Cardiac muscle cell (in vitro differentiated cells and primary cell): ENCODE results near the gene CHI3L1. TPM values are rescaled to one million over a fixed set of nuclear protein-coding genes. Genes with fewer than 3 reads are reported as not detected.

ENCODE experiments used
- DNase-seq, 2 donors: peaks; one replicate each; pipeline versions ENCODE4 v3.0.0 to v3.0.0-alpha.2; 2010 to 2017; ENCODE audit warnings: low read depth in 1 of 2, low spot score in 1 of 2
- H3K27ac ChIP-seq: fragments of 200-600 bp; sonication (generic); 2 replicates; pipeline ENCODE4 v1.5.1; 2016
- H3K27me3 ChIP-seq: fragments of 200-600 bp; sonication (generic); 2 replicates; pipeline ENCODE4 v1.6.0; 2016; ENCODE audit warnings: control low read depth
- H3K36me3 ChIP-seq: fragments of 200-600 bp; sonication (generic); 2 replicates; pipeline ENCODE4 v1.5.1; 2016; ENCODE audit warnings: control low read depth
- H3K4me1 ChIP-seq: fragments of 200-600 bp; sonication (generic); 2 replicates; pipeline ENCODE4 v1.8.1; 2017; ENCODE audit warnings: low read depth, mild to moderate bottlenecking, mixed run types
- H3K4me3 ChIP-seq: fragments of 200-600 bp; sonication (generic); 2 replicates; pipeline ENCODE4 v1.5.1; 2016; ENCODE audit warnings: mild to moderate bottlenecking
- H3K9me3 ChIP-seq: fragments of 200-600 bp; sonication (generic); 2 replicates; pipeline ENCODE4 v1.5.1; 2017; ENCODE audit warnings: low read depth, mild to moderate bottlenecking, control low read depth
- CTCF ChIP-seq: IDR thresholded peaks from 2 replicates; pipeline ENCODE4 v1.5.1; 2012; ENCODE audit warnings: low read depth, mild to moderate bottlenecking, low read length
- polyA plus RNA-seq: library from polyadenylated mRNA; unstranded; fragments of >200 nt; fragmentation: Nextera tagmentation; extraction: Ambion mirVana; gene quantifications from 2 replicates; pipeline ENCODE4 v1.2.1, GENCODE V29; 2016
- total RNA-seq: library from RNA; depleted of rRNA; stranded (reverse); fragments of >200 nt; gene quantifications from 2 replicates; pipeline ENCODE4 v1.2.3, GENCODE V29; 2016

The CHI3L1 gene
- total and polyA plus RNA-seq, 2 experiments from 2014 or later = 1.4 TPM; not detected in 1

GRCh38 chr1:203225071-203225470 is 38.6 kb upstream of the CHI3L1 start:
- Histone ChIP-seq H3K9me3 (no peaks in the 10 kb centered on the region), H3K27ac (no peak overlapping the region), H3K4me3 (no peak overlapping the region), H3K36me3 (no peaks in the 10 kb centered on the region), H3K27me3 (peaks cover 26% of the 10 kb centered on the region), H3K4me1 (no peaks in the 10 kb centered on the region)
- DNase-seq = no peak
- no peak for TF ChIP-seq CTCF

DNA sequence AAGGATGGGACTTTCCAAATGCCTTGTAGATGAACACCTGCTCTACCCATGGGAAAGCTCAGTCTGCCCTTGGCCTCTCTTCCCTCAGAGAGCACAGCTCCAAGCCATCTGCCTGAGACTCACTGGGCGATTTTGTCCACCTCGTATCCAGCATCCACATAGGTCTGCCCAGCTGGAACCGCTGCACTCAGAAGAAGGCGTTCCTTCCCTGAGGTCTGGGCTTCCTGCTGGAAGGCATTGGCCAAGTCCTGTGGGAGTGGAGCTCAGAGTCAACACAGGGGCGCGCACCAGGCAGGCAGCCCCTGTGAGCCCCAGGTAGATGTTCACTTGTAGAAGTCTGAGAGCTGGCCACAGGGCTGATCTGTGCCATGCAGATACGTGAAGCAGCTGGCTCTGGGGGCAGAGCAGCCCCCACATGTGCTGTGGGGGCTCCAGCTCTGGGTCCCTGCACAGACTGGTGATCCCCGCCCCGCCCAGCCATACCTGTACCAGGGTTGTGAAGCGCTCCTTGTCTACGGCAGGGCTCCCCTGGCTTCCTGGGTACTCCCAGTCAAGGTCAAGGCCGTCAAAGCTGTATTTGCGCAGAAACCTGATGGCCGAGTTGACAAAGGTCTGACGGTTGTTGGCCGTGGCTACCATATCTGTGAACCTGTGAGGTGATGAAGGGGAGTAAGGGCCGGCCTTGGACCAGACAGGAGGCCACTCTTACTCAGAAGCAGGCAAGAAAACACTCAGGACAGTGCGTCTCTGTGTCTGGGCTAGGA is 36.7 kb upstream of the CHI3L1 start:
- no peak for DNase-seq
- no peak for TF ChIP-seq CTCF
- H3K27me3 ChIP-seq = peaks cover 15% of the 10 kb centered on the region
- H3K36me3 ChIP-seq = no peaks in the 10 kb centered on the region
- H3K4me3 ChIP-seq = no peak overlapping the region
- no peaks in the 10 kb centered on the region for H3K4me1 ChIP-seq
- no peaks in the 10 kb centered on the region for H3K9me3 ChIP-seq
- H3K27ac ChIP-seq = no peak overlapping the region

DNA sequence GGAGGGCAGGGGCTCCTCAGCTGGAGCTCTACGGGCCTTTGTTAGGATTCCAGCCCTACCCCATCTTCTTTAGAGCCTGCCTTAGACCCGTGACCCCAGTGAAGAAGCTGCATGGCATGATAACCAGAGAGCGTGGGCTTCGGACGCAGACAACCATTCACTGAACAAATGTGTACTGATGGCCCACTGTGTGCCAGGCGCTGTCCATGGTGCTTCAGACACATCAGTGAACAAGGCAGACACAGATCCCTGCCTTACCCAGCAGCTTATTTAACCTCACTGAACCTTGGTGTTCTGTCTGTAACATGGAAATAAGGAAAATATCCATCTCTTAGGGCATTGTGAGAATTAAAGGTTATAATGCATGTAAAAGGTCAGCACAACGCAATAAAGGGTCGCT is 33.4 kb upstream of the CHI3L1 start:
- no peaks in the 10 kb centered on the region for H3K9me3 ChIP-seq
- no peaks in the 10 kb centered on the region for H3K36me3 ChIP-seq
- H3K4me3 ChIP-seq = no peak overlapping the region
- peak in 1 of 2 donors; percentile 52 for DNase-seq
- TF ChIP-seq CTCF = no peak
- no peak overlapping the region for H3K27ac ChIP-seq
- H3K27me3 ChIP-seq = peaks cover 7% of the 10 kb centered on the region
- H3K4me1 ChIP-seq = no peaks in the 10 kb centered on the region

GRCh38 chr1:203219171-203219570 is 32.7 kb upstream of the CHI3L1 start:
- Histone ChIP-seq H3K4me1 (no peaks in the 10 kb centered on the region), H3K27me3 (peaks cover 7% of the 10 kb centered on the region), H3K4me3 (no peak overlapping the region), H3K27ac (no peak overlapping the region), H3K36me3 (no peaks in the 10 kb centered on the region), H3K9me3 (no peaks in the 10 kb centered on the region)
- no peak for DNase-seq
- no peak for TF ChIP-seq CTCF

DNA sequence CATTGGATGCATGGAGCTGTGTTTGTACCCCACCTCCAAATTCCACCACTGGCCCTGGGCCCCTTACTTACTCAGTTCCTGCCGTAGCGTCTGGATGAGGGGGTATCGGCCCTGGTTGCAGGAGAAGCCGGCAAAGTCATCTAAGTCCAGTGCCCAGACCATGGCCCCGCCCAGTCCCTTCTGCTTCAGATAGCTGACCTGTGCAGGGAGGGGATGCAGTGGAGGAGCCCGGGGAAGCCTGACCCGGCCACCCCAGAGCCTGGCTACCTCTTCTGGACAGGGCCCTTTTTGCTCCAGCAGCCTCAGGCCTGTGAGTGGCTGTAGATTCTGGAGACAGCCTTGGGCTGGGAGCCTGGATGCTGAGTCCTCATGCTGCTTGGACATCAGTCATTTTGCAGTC is 31.2 kb upstream of the CHI3L1 start:
- no peak for DNase-seq
- no peak overlapping the region for H3K4me3 ChIP-seq
- H3K36me3 ChIP-seq = no peaks in the 10 kb centered on the region
- H3K27ac ChIP-seq = no peak overlapping the region
- TF ChIP-seq CTCF = no peak
- H3K27me3 ChIP-seq = peaks cover 2% of the 10 kb centered on the region
- H3K4me1 ChIP-seq = no peaks in the 10 kb centered on the region
- no peaks in the 10 kb centered on the region for H3K9me3 ChIP-seq
